HFF-Myc (cell line): Measurements from ENCODE around the gene MYPN.

ENCODE experiments used
- DNase-seq: peaks from one replicate; pipeline ENCODE4 v3.0.0-alpha.2; 2011; ENCODE audit warnings: low read depth; ENCODE audit errors: extremely low read depth
- H3K4me3 ChIP-seq: replicated peaks from 2 replicates; pipeline ENCODE4 v1.5.1; 2011; ENCODE audit warnings: low read depth, mild to moderate bottlenecking, control low read depth, low read length
- TF ChIP-seq, protein P1 (sequence below): IDR thresholded peaks from 2 replicates; pipeline ENCODE4 v1.5.1; 2012; ENCODE audit warnings: mild to moderate bottlenecking, low read depth, low read length, control low read depth; ENCODE audit errors: missing control alignments

The MYPN gene

DNA sequence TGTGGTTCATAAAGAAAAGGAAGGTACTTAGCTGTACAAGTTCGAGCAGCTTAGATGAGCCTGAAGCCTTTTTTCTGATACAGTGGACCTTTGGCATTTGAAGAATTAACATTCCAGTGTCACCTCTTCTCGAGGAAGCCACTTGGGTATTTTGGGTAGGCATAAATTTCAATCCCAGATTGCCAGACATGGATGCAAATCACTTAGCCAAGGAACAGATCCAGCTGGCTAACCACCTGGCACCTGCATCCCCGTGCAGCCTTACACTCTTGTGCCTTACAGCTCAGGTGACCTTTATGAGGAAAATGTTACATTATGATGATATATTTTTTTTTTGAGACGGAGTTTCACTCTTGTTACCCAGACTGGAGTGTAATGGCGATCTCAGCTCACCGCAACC, 138.6 kb downstream of the MYPN start:
- H3K4me3 ChIP-seq, result no peak overlapping the region
- no peak for DNase-seq

DNA sequence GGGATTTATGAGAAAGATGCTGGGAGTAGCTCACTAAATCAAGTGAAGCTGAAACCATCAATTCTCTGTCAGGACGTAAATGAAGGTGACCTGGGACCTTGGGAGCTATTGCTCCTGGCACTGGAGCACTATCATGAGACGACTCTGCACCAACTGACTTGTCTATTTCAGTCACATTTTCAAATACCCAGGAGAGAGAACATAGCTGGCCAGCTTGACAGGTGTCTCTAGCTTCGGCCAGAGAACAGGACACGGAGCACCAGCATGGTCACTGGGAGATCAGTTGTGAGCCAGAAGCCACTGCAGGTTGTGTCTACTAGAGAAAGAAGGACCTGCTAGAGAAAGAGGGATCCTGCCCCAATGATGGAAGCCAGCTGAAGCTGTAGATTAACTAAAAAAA, 140.0 kb downstream of the MYPN start:
- no peak overlapping the region for H3K4me3 ChIP-seq
- TF ChIP-seq, protein P1, sequence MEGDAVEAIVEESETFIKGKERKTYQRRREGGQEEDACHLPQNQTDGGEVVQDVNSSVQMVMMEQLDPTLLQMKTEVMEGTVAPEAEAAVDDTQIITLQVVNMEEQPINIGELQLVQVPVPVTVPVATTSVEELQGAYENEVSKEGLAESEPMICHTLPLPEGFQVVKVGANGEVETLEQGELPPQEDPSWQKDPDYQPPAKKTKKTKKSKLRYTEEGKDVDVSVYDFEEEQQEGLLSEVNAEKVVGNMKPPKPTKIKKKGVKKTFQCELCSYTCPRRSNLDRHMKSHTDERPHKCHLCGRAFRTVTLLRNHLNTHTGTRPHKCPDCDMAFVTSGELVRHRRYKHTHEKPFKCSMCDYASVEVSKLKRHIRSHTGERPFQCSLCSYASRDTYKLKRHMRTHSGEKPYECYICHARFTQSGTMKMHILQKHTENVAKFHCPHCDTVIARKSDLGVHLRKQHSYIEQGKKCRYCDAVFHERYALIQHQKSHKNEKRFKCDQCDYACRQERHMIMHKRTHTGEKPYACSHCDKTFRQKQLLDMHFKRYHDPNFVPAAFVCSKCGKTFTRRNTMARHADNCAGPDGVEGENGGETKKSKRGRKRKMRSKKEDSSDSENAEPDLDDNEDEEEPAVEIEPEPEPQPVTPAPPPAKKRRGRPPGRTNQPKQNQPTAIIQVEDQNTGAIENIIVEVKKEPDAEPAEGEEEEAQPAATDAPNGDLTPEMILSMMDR, result no peak
- no peak for DNase-seq

More for the DNA sequence above, 138.6 kb downstream of the MYPN start:
- TF ChIP-seq, protein P1, result no peak

- TF ChIP-seq, protein P1, result no peak
- no peak overlapping the region for H3K4me3 ChIP-seq
- no peak for DNase-seq
Observed at GRCh38 chr10:68251151-68251550, 141.9 kb downstream of the MYPN start.

DNA sequence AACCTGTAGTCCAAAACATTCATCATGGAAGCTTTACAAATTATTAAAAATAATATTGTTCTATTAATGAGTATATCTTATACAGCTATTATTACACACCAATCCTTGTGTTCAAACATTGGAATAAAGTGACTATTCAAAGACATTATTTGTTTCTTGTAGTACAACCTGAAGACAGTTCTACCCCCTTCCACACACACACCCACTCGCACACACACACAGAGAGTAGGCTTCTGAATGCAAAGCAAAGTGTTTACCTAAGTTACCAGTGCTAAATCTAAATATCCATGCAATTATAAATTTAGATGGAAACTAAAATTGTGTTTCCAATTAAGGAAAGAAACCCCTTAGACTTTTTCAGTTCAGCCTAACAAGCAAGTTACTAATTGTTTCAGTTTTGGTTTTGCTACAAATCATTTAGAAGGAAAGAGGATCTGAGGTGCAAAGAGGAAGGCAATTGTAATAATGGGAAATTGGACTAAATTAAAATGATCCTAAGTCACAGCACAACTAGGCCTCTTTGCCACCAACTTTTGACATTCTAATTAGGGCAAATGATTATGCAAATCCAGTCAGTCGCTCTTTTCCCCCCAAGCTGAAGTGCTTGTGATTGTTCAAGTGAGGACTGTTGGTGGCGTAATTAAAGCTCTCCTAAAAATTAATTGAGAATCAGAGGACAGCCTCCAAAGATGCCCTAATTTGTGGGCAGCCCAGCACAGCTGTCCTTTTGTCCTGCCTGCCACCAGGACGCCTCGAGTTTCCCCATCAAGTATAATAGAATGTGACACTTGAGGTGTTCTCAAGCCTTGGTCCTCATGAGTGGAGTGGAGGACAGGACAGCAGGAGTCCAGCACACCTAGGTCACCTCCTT, 142.6 kb downstream of the MYPN start:
- no peak for DNase-seq
- H3K4me3 ChIP-seq, result no peak overlapping the region
- TF ChIP-seq, protein P1, result no peak

DNA sequence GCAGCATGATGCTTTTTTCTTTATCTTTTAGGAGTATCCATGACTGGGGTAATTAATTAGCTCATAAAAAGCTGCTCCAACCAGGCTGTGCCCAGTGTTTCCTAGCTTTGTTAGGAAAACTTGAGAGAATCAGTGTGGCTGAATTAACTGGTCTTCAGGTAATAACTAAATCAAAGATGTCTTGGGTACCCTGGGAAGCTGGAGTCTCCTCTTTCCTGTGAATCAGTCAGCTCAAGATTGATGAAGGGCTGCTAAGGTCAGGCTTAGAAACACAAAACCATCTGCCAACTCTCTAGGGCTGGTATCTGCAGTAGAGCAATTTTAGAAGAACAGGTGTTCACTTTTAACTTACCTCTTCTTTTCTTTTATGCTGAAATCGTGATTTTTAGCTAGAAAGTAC, 144.1 kb downstream of the MYPN start:
- TF ChIP-seq, protein P1, result no peak
- no peak for DNase-seq
- H3K4me3 ChIP-seq, result no peak overlapping the region

- TF ChIP-seq, protein P1, result no peak
- DNase-seq, result no peak
- no peak overlapping the region for H3K4me3 ChIP-seq
Observed at GRCh38 chr10:68261132-68261856, 152.0 kb downstream of the MYPN start.
